Panc1 (cell line): ENCODE results near the gene ANKRD66. TPM values are rescaled to one million over a fixed set of nuclear protein-coding genes. Genes with fewer than 3 reads are reported as not detected.

Experiments
- ATAC-seq: fragments of 200-7000 bp; cut with Tn5 transposase; 2 replicates; pipeline ENCODE4 v1.9.1; 2020; ENCODE audit warnings: mild to moderate bottlenecking, moderate library complexity
- BruUV-seq: library from RNA; stranded (reverse); fragments of 400-500 nt; replicated peaks from 2 replicates; lab custom pipeline; 2021; lab: Mats Ljungman, UMichigan
- CTCF ChIA-PET: fragments of 300-600 bp; sonication (Branson Sonifier 250); formaldehyde crosslinking; loops from one replicate; lab custom pipeline; 2022; ENCODE audit warnings: antibody characterized with exemption; lab: Charles Lee
- POLR2A ChIA-PET: fragments of 300-600 bp; sonication (Branson Sonifier 250); formaldehyde crosslinking; loops from one replicate; lab custom pipeline; 2022; ENCODE audit warnings: antibody characterized with exemption; lab: Charles Lee
- DNase-seq: peaks from one replicate; pipeline ENCODE4 v3.0.0-alpha.2; 2010; ENCODE audit warnings: low read depth, low spot score
- H3K27ac ChIP-seq: 2 replicates; pipeline ENCODE4 v1.5.1; 2011; ENCODE audit warnings: mild to moderate bottlenecking, low read length, inconsistent platforms
- H3K27me3 ChIP-seq: fragments of 200-500 bp; sonication (Bioruptor generic); 2 replicates; pipeline ENCODE4 v1.6.0; 2014; ENCODE audit warnings: low read length, inconsistent platforms; ENCODE audit not compliant: control insufficient read depth, insufficient read depth
- H3K36me3 ChIP-seq: fragments of 200-500 bp; sonication (Bioruptor generic); 2 replicates; pipeline ENCODE4 v1.5.1; 2014; ENCODE audit warnings: inconsistent platforms, mild to moderate bottlenecking, low read length, moderate library complexity; ENCODE audit not compliant: control insufficient read depth, insufficient read depth
- H3K4me1 ChIP-seq: 2 replicates; pipeline ENCODE4 v1.5.1; 2011; ENCODE audit warnings: inconsistent platforms, mild to moderate bottlenecking, low read length, moderate library complexity; ENCODE audit not compliant: control insufficient read depth, insufficient read depth
- H3K4me3 ChIP-seq, 2 experiments: 2 replicates each; pipeline ENCODE4 v1.5.1; 2011 to 2012; ENCODE audit warnings: low read depth in 2 of 2, low read length in 2 of 2, mild to moderate bottlenecking in 2 of 2, inconsistent platforms in 1 of 2, moderate library complexity in 1 of 2
- H3K9me3 ChIP-seq: fragments of 200-500 bp; sonication (Bioruptor generic); 2 replicates; pipeline ENCODE4 v1.5.1; 2014; ENCODE audit warnings: low read depth, mild to moderate bottlenecking, inconsistent platforms, low read length, moderate library complexity; ENCODE audit not compliant: control insufficient read depth, insufficient read depth
- CTCF ChIP-seq: fragments of 450-650 bp; IDR thresholded peaks from 2 replicates; pipeline ENCODE4 v1.5.1; 2017; ENCODE audit warnings: mild to moderate bottlenecking
- POLR2AphosphoS5 ChIP-seq: IDR thresholded peaks from 2 replicates; pipeline ENCODE4 v1.6.1; 2012; ENCODE audit warnings: mild to moderate bottlenecking, low read depth, low read length, moderate library complexity
- REST ChIP-seq, 2 experiments: IDR thresholded peaks; 2 replicates each; pipeline ENCODE4 v1.6.1; 2011 to 2012; ENCODE audit warnings: low read depth in 2 of 2, control low read depth in 1 of 2, low read length in 1 of 2, mild to moderate bottlenecking in 1 of 2, moderate library complexity in 1 of 2; ENCODE audit not compliant: insufficient read depth in 1 of 2
- SIN3A ChIP-seq: IDR thresholded peaks from 2 replicates; pipeline ENCODE4 v1.6.1; 2012; ENCODE audit warnings: low read depth, mild to moderate bottlenecking, low read length, moderate library complexity, borderline replicate concordance; ENCODE audit not compliant: insufficient read depth
- TCF7L2 ChIP-seq: IDR thresholded peaks from 2 replicates; pipeline ENCODE4 v1.6.1; 2011; ENCODE audit warnings: mild to moderate bottlenecking, low read depth, low read length, inconsistent platforms
- in situ Hi-C: cut with HindIII; loops from 2 replicates; pipeline ENCODE4 v1.10.0; 2016; ENCODE audit warnings: low sequenced_read_pairs, low pct_unique_long_range_greater_than_20kb
- intact Hi-C: fragments of 100-400 bp; cut with micrococcal nuclease; formaldehyde crosslinking; loops from one replicate; pipeline ENCODE4 v1.10.0; 2022; ENCODE audit not compliant: unreplicated experiment
- total RNA-seq: library from RNA; stranded (reverse); gene quantifications from one replicate; pipeline ENCODE4 v1.2.1, GENCODE V29; 2021; ENCODE audit not compliant: unreplicated experiment

Gene ANKRD66
- total RNA-seq, 1 experiment from 2014 or later = not detected

GRCh38 chr6:46788791-46789190, 42.1 kb downstream of the ANKRD66 start:
- Histone ChIP-seq H3K4me3 (no peak overlapping the region), H3K27me3 (no peaks in the 10 kb centered on the region), H3K27ac (no peak overlapping the region), H3K9me3 (no peaks in the 10 kb centered on the region), H3K36me3 (no peaks in the 10 kb centered on the region), H3K4me1 (no peaks in the 10 kb centered on the region)
- in situ Hi-C loops = no loop called here
- TF ChIP-seq REST (IDR thresholded peaks at IDR 0.05; ENCODE audit: insufficient read depth in 1 of 2, low read depth in 2 of 2, low read length in 1 of 2) (no peak), CTCF (no peak), SIN3A (no peak), POLR2AphosphoS5 (no peak), TCF7L2 (no peak)
- no TSS peak for BruUV-seq
- intact Hi-C loops = no loop called here
- ATAC-seq = no peak
- DNase-seq = no peak
- CTCF ChIA-PET = no interaction called here
- POLR2A ChIA-PET = no interaction called here

- DNase-seq (no peak), ATAC-seq (no peak)
- TF ChIP-seq SIN3A (no peak), POLR2AphosphoS5 (no peak), CTCF (no peak), TCF7L2 (no peak), REST (IDR thresholded peaks at IDR 0.05; ENCODE audit: insufficient read depth in 1 of 2, low read depth in 2 of 2, low read length in 1 of 2) (no peak)
- CTCF ChIA-PET = no interaction called here
- intact Hi-C loops = no loop called here
- BruUV-seq = no TSS peak
- Histone ChIP-seq H3K4me3 (no peak overlapping the region), H3K9me3 (no peaks in the 10 kb centered on the region), H3K36me3 (no peaks in the 10 kb centered on the region), H3K27me3 (no peaks in the 10 kb centered on the region), H3K27ac (no peak overlapping the region), H3K4me1 (no peaks in the 10 kb centered on the region)
- in situ Hi-C loops = no loop called here
- POLR2A ChIA-PET = no interaction called here
These were observed 43.0 kb downstream of the ANKRD66 start for GRCh38 chr6:46789434-46790354.
